ENCODE results near the gene AGR3.

- TF ChIP-seq CTCF (IDR thresholded peaks at IDR 0.05), result no peak
- no peak for TF ChIP-seq POLR2A (IDR thresholded peaks at IDR 0.05)
These were observed 71.2 kb downstream of the AGR3 start for GRCh38 chr7:16810573-16810972.

Measured in esophagus squamous epithelium (tissue), 4 donors.